ENCODE results near the gene EEF1G. TPM values are rescaled to one million over a fixed set of nuclear protein-coding genes. Genes with fewer than 3 reads are reported as not detected.
"Not testable (repeated sequence)": the region's sequence is repeated elsewhere in the genome, so short reads cannot be mapped to it uniquely, and the experiment has no call there.

The EEF1G gene
- total and polyA plus RNA-seq, 9 of the 15 experiments (the other 6 are each of a cell fraction or from before 2014, with no cell fraction given) = 985 to 2,349 (median 2,035) TPM

DNA sequence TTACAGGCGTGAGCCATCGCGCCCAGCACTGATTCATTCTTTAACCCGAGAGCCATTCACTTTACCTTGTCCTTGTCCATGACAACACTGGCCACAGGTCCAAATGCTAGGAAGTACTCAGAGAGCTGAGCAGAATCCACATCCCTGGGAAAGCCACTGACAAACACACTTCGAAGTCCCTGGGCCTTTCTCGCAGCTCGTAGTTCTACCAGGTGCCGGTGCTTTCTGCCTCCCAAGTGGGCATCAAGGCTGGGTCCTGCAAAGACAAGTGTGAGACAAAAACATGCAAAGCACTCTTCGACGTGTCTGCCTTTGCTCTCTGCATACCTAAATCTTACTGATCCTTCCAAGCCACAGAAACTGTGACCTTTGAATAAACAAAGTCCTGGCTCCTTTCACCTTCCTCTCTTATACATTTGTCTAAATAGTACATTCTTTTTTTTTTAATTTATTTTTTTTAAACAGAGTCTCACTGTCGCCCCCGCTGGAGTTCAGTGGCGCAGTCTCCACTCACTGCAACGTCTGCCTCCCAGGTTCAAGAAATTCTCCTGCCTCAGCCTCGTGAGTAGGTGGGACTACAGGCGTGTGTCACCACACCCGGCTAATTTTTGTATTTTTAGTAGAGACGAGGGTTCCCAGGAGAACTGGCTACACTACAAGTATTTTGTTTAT lies 15.4 kb upstream of the EEF1G start (continued):
- TF ChIP-seq, protein P1, sequence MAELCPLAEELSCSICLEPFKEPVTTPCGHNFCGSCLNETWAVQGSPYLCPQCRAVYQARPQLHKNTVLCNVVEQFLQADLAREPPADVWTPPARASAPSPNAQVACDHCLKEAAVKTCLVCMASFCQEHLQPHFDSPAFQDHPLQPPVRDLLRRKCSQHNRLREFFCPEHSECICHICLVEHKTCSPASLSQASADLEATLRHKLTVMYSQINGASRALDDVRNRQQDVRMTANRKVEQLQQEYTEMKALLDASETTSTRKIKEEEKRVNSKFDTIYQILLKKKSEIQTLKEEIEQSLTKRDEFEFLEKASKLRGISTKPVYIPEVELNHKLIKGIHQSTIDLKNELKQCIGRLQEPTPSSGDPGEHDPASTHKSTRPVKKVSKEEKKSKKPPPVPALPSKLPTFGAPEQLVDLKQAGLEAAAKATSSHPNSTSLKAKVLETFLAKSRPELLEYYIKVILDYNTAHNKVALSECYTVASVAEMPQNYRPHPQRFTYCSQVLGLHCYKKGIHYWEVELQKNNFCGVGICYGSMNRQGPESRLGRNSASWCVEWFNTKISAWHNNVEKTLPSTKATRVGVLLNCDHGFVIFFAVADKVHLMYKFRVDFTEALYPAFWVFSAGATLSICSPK (IDR thresholded peaks at IDR 0.05; ENCODE audit: borderline replicate concordance) = no peak
- TF ChIP-seq RAD21 (CRISPR knock-in tag; conservative IDR thresholded peaks at IDR 0.05 in 1 of 2, IDR thresholded peaks at IDR 0.05 in 1 of 2) = no peak

DNA sequence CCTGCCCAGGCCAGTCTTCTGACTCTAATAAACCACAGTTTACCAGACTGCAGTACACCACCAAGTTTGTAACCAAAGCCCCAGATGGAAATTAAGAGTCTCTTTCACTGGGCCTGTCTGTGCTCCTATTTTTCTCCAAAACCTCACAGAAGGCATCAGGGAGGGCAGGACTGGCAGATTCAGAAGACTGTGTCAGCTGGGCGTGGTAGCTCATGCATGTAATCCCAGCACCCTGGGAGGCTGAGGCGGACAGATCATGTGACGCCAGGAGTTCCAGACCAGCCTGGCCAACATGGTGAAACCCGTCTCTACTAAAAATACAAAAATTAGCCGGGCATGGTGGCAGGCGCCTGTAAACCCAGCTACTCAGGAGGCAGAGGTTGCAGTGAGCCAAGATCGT lies 11.7 kb upstream of the EEF1G start:
- H3K4me2 ChIP-seq (ENCODE audit: insufficient read depth, low read length); H3K27me3 ChIP-seq (ENCODE audit: control insufficient read depth in 2 of 2, insufficient read depth in 2 of 2, low read length in 2 of 2); FAIRE-seq; ATAC-seq; intact Hi-C loops (cut with micrococcal nuclease); H3K9ac ChIP-seq (ENCODE audit: insufficient read depth in 1 of 2, low read depth in 2 of 2, low read length in 2 of 2); CTCF ChIA-PET (ENCODE audit: low intra/inter-chr PET ratio); H4K20me1 ChIP-seq (replicated peaks; ENCODE audit: control insufficient read depth, insufficient read depth, low read length); H3K9me1 ChIP-seq (ENCODE audit: control insufficient read depth, insufficient read depth, low read length); H2AFZ ChIP-seq (ENCODE audit: low read depth, low read length); H3K4me3 ChIP-seq; H3K27ac ChIP-seq (ENCODE audit: extremely low read depth, low read depth, low read length); DNase-seq (ENCODE audit: extremely low read depth in 1 of 4, low spot score in 3 of 4); H3K9me3 ChIP-seq (replicated peaks; ENCODE audit: control insufficient read depth, insufficient read depth, low read depth, low read length); in situ Hi-C loops (cut with MboI); BruUV-seq (replicated peaks): not testable (repeated sequence)
- POLR2A ChIA-PET = interaction anchor here (1.1 to 4.6 kb wide), 2 partner anchors 11 to 19 kb away, joined by 6 to 33 read pairs; partner anchors contain the start of gene EEF1G
- H3K79me2 ChIP-seq (ENCODE audit: control insufficient read depth, insufficient read depth, low read length) = peaks cover 35% of the 10 kb centered on the region
- H3K36me3 ChIP-seq (ENCODE audit: control insufficient read depth, insufficient read depth, low read length) = peaks cover 67% of the 10 kb centered on the region
- WGBS (ENCODE audit: insufficient coverage, low coverage, missing lambda C conversion rate) = 93% methylated on average over 7 of the region's 7 CpGs
- peaks cover 7 to 12% of the 10 kb centered on the region in 2 experiments; a peak in 4 of 5 replicates for H3K4me1 ChIP-seq (replicated peaks in 1 of 2; ENCODE audit: control insufficient read depth in 2 of 2, insufficient read depth in 2 of 2, low read length in 2 of 2)

All from K562 (cell line).